Measurements from ENCODE around the gene GLT1D1.

The GLT1D1 gene

DNA sequence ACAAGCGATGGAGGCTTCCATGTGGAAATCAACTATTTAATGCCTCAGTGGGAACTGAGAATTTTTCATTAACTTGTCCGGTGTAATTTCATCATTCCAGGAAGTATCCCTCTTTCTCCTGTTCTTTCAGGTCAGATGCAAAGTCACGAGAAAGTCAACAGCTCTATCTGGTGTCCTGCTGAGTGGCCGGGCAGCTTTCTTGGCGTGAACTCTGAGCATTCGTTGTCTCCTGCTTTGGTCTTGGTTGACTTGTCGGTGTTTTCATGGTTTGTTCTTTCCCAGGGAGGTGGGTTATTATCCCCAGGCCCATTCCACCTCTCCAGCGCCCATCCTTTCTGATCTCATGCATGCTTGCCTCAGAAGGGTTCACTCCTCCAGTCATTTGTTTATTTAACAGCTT, 149.1 kb downstream of the GLT1D1 start:
- no peak for DNase-seq (ENCODE audit: low spot score)

DNA sequence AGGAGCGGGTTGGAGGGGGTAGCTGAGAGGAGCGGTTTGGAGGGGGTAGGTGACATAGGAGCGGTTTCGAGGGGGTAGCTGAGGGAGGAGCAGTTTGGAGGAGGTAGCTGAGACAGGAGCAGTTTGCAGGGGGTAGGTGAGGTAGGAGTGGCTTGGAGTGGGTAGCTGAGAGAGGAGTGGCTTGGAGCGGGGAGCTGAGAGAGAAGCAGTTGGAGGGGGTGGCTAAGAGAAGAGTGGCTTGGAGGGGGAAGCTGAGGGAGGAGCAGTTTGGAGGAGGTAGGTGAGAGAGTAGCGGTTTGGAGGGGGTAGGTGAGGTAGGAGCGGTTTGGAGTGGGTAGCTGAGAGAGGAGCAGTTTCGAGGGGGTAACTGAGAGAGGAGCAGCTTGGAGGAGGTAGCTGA, 152.1 kb downstream of the GLT1D1 start:
- no peak for DNase-seq (ENCODE audit: low spot score)

DNA sequence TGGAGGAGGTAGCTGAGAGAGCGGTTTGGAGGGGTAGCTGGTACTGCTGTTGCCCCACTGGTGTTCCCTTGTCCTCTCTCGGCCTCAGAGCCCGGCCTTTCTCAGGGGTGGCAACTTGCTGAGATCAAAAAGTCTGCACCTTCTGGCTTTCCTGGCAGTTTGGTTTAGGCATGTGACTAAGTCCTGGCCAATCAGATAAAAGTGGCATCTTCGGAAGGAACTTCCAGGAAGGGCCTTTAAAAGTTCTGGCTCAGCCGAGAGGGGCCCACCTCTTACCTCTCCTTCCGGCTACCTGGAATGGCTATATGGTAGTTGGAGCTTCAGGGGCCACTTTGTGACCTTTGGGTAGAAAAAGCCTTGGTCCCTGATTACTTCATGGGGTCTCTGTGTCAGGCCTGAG, 152.6 kb downstream of the GLT1D1 start:
- no peak for DNase-seq (ENCODE audit: low spot score)

DNA sequence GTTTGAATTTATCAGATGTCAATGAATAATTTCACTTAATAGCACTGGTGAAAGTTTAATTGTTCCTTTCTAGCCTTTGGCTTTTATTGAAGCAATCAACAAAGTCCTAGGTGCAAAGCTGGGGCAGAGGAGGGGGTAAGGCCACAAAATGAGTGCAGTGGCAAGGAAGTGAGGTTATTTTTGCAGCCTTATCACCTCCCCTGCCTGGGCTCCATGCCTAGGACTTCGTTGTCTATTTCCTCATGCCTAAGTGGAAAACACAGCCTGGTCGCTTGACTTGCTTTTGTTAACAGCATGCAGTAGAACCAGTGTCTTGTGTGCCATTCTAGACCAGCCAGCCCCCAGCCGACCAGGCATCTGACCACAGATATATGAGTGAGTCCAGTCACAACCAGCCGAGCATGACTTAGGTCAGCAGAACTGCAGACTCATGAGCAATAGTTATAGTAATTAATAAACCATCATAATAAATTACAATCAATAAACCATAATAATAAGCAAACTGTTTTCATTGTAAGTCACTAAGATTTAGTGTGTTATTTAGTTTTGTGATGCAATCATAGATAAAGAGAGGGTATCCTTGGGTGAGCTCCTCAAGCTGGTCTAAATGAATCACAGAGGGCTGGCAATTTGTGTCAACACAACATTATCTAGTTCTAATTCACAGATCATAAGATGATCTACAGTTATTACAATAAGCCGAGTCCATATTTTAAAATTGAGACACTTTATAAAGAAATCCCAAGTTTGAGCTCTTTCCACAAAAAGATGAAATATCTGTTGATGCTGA, 156.8 kb downstream of the GLT1D1 start:
- DNase-seq (ENCODE audit: low spot score) = no peak

DNA sequence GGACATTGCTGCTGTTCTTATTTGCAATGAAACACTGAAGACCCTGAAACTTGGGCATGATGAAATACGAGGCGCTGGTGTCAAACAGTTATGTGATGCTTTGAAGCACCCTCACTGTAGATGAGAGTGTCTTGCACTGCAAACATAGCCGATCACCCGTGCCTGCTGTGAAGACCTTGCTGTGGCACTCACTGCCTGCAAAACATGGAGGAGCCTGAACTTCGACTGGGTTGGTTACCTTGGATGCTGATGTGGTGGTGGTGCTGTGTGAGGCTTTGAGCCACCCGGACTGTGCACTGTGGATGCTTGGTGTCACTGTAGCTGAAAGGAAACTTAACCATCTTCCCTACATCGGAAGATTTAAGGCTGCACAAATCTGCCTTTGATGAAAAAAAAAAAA, 162.9 kb downstream of the GLT1D1 start:
- DNase-seq (ENCODE audit: low spot score) = no peak

DNA sequence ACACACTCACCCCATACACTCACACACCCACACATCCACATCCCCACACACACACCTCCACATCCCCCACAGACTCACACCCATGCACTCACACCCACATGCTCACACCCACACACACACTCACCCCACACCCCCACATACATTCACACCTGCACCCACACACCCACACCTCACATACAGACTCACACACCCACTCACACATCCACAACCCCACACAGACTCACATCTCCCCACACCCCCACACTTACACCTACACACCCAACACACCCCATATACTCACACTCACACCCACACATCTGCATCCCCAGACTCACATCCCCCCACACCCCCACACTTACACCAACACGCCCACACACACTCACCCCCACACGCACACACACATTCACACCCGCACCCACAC, 171.8 kb downstream of the GLT1D1 start:
- DNase-seq (ENCODE audit: low spot score) = no peak

DNA sequence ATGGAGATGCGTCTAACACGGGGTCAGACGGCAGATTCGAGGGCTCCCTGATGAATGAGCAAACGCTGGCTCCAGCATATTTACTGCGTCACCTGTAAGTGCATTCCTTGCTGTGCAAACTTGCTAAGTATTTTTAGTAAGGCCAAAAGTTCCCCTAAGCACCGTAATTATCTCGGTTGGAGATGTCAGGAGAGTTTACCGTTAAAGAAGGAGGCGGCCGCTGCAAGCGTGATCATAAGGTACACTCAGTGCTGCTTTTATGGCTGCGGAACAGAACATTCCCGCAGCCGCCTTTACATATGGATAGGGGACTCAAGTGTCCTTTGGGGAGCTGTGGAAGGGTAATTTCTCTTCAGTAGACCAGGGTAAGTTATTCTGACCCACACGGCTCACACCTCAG, 175.6 kb downstream of the GLT1D1 start:
- DNase-seq (ENCODE audit: low spot score) = no peak
